ENCODE data around the gene MAS1.
"Not testable (repeated sequence)": the region's sequence is repeated elsewhere in the genome, so short reads cannot be mapped to it uniquely, and the experiment has no call there.

Gene MAS1

DNA sequence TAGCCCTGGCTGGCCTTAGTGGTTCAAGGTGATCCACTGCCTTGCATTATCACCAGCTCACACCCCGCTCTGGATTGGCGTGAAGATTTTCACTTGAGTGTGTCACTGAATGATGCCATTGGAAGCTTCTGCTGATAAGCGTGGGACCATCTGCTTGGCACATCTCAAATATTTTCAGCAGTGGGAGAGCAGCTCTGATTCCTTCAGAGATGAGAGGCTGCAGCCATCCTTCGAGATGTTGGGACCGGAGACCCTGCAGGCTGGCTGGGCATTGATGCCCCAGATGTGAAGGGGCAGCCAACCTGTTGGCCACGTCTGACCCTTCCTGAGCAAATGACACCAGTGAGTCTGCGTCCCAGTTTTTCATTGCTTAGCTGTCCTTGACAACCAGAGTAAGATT lies at the start of gene MAS1:
TSS of gene MAS1 (plus strand) at position 197 of the 400 bp plus-strand sequence. CDS start 15,968 bp downstream, outside the sequence.
- no peak for DNase-seq (ENCODE audit: low spot score)

GRCh38 chr6:159842035-159842434 lies 48.8 kb upstream of the MAS1 start:
- peak; percentile 22 for DNase-seq (ENCODE audit: low spot score)

- DNase-seq (ENCODE audit: low spot score): no peak
Measured at GRCh38 chr6:159844737-159845645, 45.8 kb upstream of the MAS1 start.

GRCh38 chr6:159848552-159848951 lies 42.2 kb upstream of the MAS1 start:
- DNase-seq (ENCODE audit: low spot score): not testable (repeated sequence)

DNA sequence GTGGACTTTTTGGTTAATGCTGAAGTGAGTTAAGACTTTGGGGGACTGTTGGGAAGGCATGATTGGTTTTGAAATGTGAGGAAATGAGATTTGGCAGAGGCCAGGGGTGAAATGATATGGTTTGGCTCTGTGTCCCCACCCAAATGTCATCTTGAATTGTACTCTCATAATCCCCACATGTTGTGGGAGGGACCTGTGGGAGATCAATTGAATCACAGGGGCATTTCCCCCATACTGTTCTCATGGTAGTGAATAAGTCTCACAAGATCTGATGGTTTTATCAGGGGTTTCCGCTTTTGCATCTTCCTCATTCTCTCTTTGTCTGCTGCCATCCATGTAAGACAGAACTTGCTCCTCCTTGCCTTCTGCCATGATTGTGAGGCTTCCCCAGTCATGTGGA lies 40.9 kb upstream of the MAS1 start:
- not testable (repeated sequence) for DNase-seq (ENCODE audit: low spot score)

DNA sequence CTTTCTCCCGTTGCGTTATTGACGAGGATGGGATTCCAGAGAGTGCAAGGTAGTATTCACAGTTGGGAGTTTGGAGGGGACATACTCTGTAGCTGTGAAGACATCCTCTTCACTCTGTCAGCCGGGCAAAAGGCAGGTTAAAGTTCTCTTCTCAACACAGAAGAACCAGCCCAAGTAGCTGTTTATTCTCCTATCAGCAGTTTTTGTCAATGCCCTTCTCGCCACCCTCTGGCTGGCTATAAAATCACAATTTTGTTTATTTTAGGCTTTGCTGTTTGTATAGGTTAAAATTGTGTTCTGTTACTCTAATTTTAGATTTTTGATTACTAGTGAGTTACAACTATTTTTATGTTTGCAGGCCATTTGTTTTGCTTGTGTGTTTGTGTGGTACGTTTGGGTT lies 37.9 kb upstream of the MAS1 start:
- DNase-seq (ENCODE audit: low spot score): peak; percentile 28

GRCh38 chr6:159853754-159854153 lies 37.0 kb upstream of the MAS1 start:
- no peak for DNase-seq (ENCODE audit: low spot score)

DNA sequence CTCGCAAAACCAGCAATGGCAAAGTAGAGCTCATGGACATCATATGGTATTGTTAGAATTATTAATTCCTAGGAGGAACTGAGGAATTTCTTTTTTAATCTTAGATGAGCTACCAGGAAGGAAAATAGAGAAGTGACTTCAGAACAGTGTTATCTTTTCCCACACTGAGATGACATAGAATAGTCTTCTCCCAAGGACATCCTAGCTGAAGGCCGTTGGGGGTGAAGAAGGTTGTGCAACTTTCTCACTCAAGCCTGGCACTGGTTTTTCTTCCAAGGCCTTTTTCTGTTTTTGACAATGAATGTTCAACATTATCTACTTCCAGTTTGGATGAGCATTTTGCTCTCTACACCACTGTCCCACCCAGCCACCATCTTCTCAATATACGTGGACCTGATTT lies 35.8 kb upstream of the MAS1 start:
- DNase-seq (ENCODE audit: low spot score): no peak

GRCh38 chr6:159858259-159858658 lies 32.5 kb upstream of the MAS1 start:
- no peak for DNase-seq (ENCODE audit: low spot score)

- no peak for DNase-seq (ENCODE audit: low spot score)
Measured at GRCh38 chr6:159860482-159860881, 30.3 kb upstream of the MAS1 start.

DNA sequence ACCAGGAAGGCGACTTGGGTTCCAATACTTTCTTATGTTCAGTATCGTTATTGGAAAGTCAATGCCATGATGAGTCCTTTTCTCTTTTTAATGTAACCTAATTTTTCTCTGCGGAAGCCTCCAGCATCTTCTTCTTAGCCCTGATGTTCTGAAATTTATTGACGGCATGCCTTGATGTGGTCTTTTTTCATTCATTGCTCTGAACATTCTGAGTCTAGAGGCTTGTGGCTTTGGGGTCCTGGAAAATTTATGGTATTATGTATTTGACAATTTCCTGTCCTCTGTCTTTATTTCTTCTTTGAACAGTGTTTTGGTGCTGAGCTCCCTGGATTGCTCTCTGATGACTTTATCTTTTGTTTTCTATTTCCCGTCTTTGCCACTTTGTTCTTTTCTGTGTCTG lies 28.7 kb upstream of the MAS1 start:
- no peak for DNase-seq (ENCODE audit: low spot score)

- peak; percentile 62 for DNase-seq (ENCODE audit: low spot score)
Measured at GRCh38 chr6:159863341-159863740, 27.4 kb upstream of the MAS1 start.

DNA sequence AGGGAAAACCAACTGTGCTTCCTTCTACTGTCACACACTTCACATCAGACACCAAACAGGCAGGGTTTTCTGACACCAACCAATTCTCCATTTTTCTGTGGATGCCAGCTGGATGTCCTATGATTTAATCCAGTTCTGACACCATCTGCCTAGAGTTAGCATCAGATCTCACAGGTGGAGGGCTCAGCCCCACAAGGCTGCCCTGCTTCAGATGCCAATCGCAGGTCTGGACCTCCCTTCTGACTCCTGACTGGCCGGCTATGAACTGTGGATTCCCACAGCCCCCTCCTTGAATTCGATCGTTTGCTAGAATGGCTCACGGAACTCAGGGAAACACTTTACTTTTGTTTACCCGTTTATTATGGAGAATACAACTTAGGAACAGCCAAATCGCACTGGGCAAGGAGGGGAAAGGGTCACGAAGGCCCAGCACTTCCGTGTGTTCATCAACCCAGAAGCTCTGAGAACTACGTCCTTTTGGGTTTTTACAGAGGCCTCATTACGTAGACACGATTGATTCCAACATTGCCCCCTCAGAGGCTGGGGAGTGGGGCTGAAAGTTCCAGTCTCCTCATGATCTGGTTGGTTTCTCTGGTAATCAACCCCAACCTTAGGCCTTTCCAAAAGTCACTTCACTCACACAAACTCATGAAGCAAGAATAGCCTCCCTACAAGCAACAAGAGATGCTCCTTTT lies 25.4 kb upstream of the MAS1 start:
- DNase-seq (ENCODE audit: low spot score): no peak

GRCh38 chr6:159866286-159867247 lies 24.2 kb upstream of the MAS1 start:
- no peak for DNase-seq (ENCODE audit: low spot score)

DNA sequence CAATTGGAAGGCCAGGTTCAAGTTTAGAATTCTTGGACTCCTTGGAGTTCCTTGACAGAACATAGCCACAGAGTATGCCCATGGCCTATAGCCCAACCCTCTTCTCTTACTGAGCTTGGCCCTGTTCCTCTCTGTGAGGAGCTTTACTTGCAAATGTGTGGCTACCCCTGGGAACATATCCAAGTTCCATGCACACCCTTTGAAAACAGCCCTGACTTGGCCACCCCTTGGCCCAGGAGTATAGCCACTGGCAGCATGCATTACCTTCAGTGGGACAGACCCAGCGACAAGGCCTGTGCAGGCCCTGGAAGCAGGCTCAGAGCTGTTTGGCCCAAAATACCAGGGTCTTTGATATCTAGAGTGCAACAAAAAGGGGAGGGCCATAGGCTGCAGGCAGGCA lies 19.5 kb upstream of the MAS1 start:
- no peak for DNase-seq (ENCODE audit: low spot score)

- DNase-seq (ENCODE audit: low spot score): no peak
Measured at GRCh38 chr6:159871906-159872305, 18.9 kb upstream of the MAS1 start.

DNA sequence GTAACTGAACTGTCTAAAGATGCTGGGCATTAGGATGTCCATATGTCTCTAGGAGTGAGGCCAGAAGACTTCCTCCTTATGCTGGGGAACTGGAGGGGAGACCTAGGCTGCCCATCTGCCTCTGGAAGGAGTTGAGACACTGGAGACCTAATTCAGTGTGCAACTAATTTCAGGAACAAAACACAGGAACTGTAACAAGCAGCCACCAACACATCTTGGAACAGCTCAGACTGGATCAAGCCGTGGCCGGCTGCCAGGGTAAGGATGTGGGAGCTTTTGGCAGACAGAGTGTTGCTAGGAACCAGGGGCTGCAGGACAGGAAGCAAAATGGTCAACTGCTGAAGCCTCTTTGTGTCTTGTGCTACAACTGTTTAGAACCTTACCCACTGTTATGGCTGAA lies 16.4 kb upstream of the MAS1 start:
- DNase-seq (ENCODE audit: low spot score): no peak

- DNase-seq (ENCODE audit: low spot score): no peak
Measured at GRCh38 chr6:159875194-159875593, 15.6 kb upstream of the MAS1 start.

GRCh38 chr6:159876242-159876641 lies 14.5 kb upstream of the MAS1 start:
- DNase-seq (ENCODE audit: low spot score): no peak

DNA sequence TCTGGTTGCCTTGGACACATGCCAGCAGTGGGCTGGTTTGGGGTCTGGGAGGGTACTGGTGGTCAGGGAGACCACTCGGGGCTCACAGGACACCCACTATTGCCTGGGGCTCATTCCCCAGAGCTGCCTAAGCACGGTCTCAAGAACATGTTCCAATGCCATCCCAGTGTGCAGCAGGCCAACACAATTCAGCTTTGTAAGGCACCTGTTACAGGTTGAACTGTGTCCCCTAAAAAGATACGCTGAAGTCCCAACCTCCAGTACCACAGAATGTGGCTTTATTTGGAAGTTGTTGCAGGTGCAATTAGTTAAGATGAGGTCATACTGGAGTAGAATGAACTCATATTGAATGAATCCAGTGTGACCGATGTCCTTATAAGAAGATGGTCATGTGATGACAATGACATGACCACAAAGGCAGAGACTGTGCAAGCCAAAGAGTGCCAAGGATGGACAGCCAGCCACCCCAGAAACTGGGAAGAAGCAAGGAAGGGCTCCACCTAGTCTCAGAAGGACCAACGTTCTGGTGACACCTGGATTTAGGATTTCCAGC lies 13.5 kb upstream of the MAS1 start:
- DNase-seq (ENCODE audit: low spot score): no peak

GRCh38 chr6:159878341-159878740 lies 12.4 kb upstream of the MAS1 start:
- no peak for DNase-seq (ENCODE audit: low spot score)

GRCh38 chr6:159879856-159880255 lies 10.9 kb upstream of the MAS1 start:
- DNase-seq (ENCODE audit: low spot score): no peak

All from COLO829 (cell line).